Neural progenitor cell (in vitro differentiated cells): ENCODE data around the gene AMBRA1.

Experiments
- CTCF ChIP-seq: fragments of 200-600 bp; sonication (generic); IDR thresholded peaks from 2 replicates; pipeline ENCODE4 v1.5.1; 2017; ENCODE audit warnings: antibody characterized with exemption, mild to moderate bottlenecking
- EZH2 ChIP-seq: fragments of 200-600 bp; sonication (generic); IDR thresholded peaks from 2 replicates; pipeline ENCODE4 v1.6.1; 2017; ENCODE audit warnings: antibody characterized with exemption, mild to moderate bottlenecking, moderate library complexity
- EZH2phosphoT487 ChIP-seq: fragments of 200-600 bp; sonication (generic); IDR thresholded peaks from 2 replicates; pipeline ENCODE4 v1.6.1; 2017; ENCODE audit warnings: antibody characterized with exemption

GRCh38 chr11:46643531-46643930 lies 49.7 kb upstream of the AMBRA1 start:
- no peak for TF ChIP-seq CTCF
- no peak for TF ChIP-seq EZH2
- no peak for TF ChIP-seq EZH2phosphoT487
